Mucosa of descending colon (tissue), 3 donors: Measurements from ENCODE around the gene MT1HL1. TPM values are rescaled to one million over a fixed set of nuclear protein-coding genes. Genes with fewer than 3 reads are reported as not detected.

Experiments used
- ATAC-seq: fragments of 200-7000 bp; cut with Tn5 transposase; one replicate; pipeline ENCODE4 v1.9.1; 2020; ENCODE audit warnings: mild to moderate bottlenecking, moderate library complexity
- DNase-seq, 3 donors: peaks; one replicate each; pipeline ENCODE4 v3.0.0-alpha.2; 2020
- H3K36me3 ChIP-seq: fragments of 200-600 bp; one replicate; pipeline ENCODE4 v1.8.0; 2021; ENCODE audit warnings: low read depth, mild to moderate bottlenecking
- H3K4me1 ChIP-seq: fragments of 200-600 bp; one replicate; pipeline ENCODE4 v1.8.0; 2021; ENCODE audit warnings: low read depth, mild to moderate bottlenecking
- H3K4me3 ChIP-seq: fragments of 200-600 bp; one replicate; pipeline ENCODE4 v1.8.0; 2021; ENCODE audit warnings: mild to moderate bottlenecking
- H3K9me3 ChIP-seq: fragments of 200-600 bp; one replicate; pipeline ENCODE4 v1.8.0; 2021; ENCODE audit warnings: mild to moderate bottlenecking
- CTCF ChIP-seq: fragments of 200-600 bp; IDR thresholded peaks from one replicate; pipeline ENCODE4 v1.8.0; 2022; ENCODE audit warnings: antibody characterized with exemption, mild to moderate bottlenecking
- intact Hi-C, 2 donors: fragments of 100-400 bp; cut with DNase I in 1 of 2; cut with micrococcal nuclease in 1 of 2; formaldehyde crosslinking; loops; one replicate each; pipeline versions ENCODE4 v1.11.0 to v1.11.1; 2022; cut with DNase I, micrococcal nuclease
- total RNA-seq, 3 donors: library from RNA; stranded (reverse); fragmentation: NEBNext Ultra II Directional in 2 of 3; extraction: Animal tissue kit (Norgen Biotek cat#: 25700) in 2 of 3; gene quantifications; one replicate each; pipeline versions ENCODE4 v1.2.1 to v1.2.4, GENCODE V29; 2021 to 2023
- donor health status: DM: no; HTN: no; CAD: no; lungs with moderate emphysema.
- donor health status: DM: no; HTN: no; CAD: no.
- donor health status: DM: no; HTN: yes; CAD: no.

MT1HL1 gene
- total RNA-seq, 3 donors from 2014 or later = not detected

GRCh38 chr1:237007147-237007881 lies 3.1 kb upstream of the MT1HL1 start:
- Histone ChIP-seq H3K9me3 (no peaks in the 10 kb centered on the region), H3K4me3 (no peak overlapping the region), H3K4me1 (no peaks in the 10 kb centered on the region), H3K36me3 (no peaks in the 10 kb centered on the region)
- no peak for DNase-seq
- no peak for ATAC-seq
- intact Hi-C loops = no loop called here
- TF ChIP-seq CTCF = no peak

- intact Hi-C loops = no loop called here
- no peak for TF ChIP-seq CTCF
- H3K4me3 ChIP-seq = no peak overlapping the region
- no peaks in the 10 kb centered on the region for H3K36me3 ChIP-seq
- ATAC-seq (peak; percentile 51), DNase-seq (peak in 1 of 3 donors; percentile 67)
- no peaks in the 10 kb centered on the region for H3K9me3 ChIP-seq
- H3K4me1 ChIP-seq = no peaks in the 10 kb centered on the region
Measured at GRCh38 chr1:237005674-237006073, 1.4 kb upstream of the MT1HL1 start.

GRCh38 chr1:237003516-237003915 lies 725 bp downstream of the MT1HL1 start:
- H3K4me1 ChIP-seq = no peaks in the 10 kb centered on the region
- no peaks in the 10 kb centered on the region for H3K9me3 ChIP-seq
- intact Hi-C loops = no loop called here
- H3K36me3 ChIP-seq = no peaks in the 10 kb centered on the region
- DNase-seq (no peak), ATAC-seq (no peak)
- no peak for TF ChIP-seq CTCF
- no peak overlapping the region for H3K4me3 ChIP-seq

- no peak for TF ChIP-seq CTCF
- ATAC-seq = no peak
- no peaks in the 10 kb centered on the region for H3K4me1 ChIP-seq
- intact Hi-C loops = no loop called here
- no peaks in the 10 kb centered on the region for H3K9me3 ChIP-seq
- H3K4me3 ChIP-seq = no peak overlapping the region
- no peak for DNase-seq
- no peaks in the 10 kb centered on the region for H3K36me3 ChIP-seq
Measured at GRCh38 chr1:237000191-237000590, 4.0 kb downstream of the MT1HL1 start.

GRCh38 chr1:236998546-236998945 lies 5.7 kb downstream of the MT1HL1 start:
- Histone ChIP-seq H3K9me3 (no peaks in the 10 kb centered on the region), H3K4me1 (no peaks in the 10 kb centered on the region), H3K4me3 (no peak overlapping the region), H3K36me3 (no peaks in the 10 kb centered on the region)
- intact Hi-C loops = no loop called here
- DNase-seq (no peak), ATAC-seq (no peak)
- no peak for TF ChIP-seq CTCF
